ENCODE measurements around the gene CCR1.
"Not testable (repeated sequence)": the region's sequence is repeated elsewhere in the genome, so short reads cannot be mapped to it uniquely, and the experiment has no call there.

CCR1 gene

GRCh38 chr3:46163556-46164041 is 44.5 kb downstream of the CCR1 start:
- DNase-seq: no peak

GRCh38 chr3:46162975-46163555 is 45.0 kb downstream of the CCR1 start:
- no peak for DNase-seq

- DNase-seq: not testable (repeated sequence)
These were observed 50.4 kb downstream of the CCR1 start for GRCh38 chr3:46157685-46158084.

- no peak for DNase-seq
These were observed 53.8 kb downstream of the CCR1 start for GRCh38 chr3:46154311-46154710.

All from activated T-cell treated with anti-CD3 and anti-CD28 coated beads, Interleukin-2, amount 50 U/mL, for 48 hours (primary cell).